DMS153 (cell line): ENCODE data around the gene ZNRF1.
A peak's percentile ranks its signal among the peaks of the same experiment; 100 is the strongest.

ENCODE experiments used
- DNase-seq: peaks from one replicate; lab custom pipeline; 2025; lab: John Stamatoyannopoulos, UW

Gene ZNRF1

GRCh38 chr16:75099738-75100602 is 101.1 kb downstream of the ZNRF1 start:
- no peak for DNase-seq

DNA sequence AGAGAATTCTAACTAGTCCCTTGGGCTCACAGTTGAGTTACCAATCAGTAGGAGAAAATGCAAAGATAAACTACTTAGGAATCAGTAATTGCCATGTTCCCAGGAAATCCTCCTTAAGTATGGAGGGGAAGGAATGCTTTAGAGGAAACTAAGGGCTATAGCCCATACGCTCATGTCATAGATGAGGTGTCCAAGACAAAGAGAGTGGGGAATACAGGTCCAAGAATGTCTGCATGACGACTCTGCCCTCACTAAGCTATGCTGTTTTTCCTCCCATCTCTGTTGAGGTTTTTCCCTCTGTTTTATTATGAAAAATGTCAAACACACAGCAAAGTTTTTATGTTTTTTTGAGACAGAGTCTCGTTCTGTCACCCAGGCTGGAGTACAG is 101.8 kb downstream of the ZNRF1 start:
- no peak for DNase-seq

DNA sequence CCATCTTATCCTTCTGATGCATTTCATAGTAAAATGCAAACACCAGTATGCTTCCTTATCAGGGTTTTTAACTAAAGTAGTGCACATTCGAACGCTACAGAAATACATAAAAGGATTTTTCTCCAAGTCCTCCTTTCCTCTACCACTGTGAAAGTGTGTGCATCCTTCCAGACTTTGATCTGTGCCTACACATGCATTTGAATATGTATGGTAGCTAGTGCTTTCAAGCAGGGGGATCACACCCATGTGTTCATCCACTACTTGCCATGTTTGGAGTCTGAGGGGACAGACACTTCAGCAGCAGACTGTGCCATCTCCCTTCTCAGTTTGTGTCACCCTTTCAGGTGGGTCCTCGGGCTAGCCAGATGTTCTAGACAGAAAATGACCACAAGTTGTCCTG is 102.8 kb downstream of the ZNRF1 start:
- no peak for DNase-seq

GRCh38 chr16:75102595-75102994 is 103.8 kb downstream of the ZNRF1 start:
- DNase-seq: no peak

DNA sequence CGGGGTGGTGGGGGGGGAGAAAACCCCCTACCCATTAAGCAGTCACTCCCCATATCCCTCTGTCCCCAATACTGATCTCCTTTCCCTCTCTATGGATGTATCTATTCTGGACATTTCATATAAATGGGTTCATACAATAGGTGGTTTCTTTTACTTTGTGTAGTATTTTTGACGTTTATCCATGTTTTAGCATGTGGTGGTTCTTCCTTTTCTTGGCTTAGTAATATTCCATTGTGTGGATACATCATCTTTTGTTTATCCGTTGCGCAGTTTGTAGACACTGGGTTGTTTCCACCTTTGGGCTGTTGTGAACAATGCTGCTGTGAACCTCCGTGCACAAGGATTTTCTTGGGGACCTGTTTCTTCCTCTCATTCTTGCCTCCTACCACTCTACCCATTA is 105.2 kb downstream of the ZNRF1 start:
- no peak for DNase-seq

- DNase-seq: no peak
These were observed 106.0 kb downstream of the ZNRF1 start for GRCh38 chr16:75104836-75105235.

- DNase-seq: no peak
These were observed 106.7 kb downstream of the ZNRF1 start for GRCh38 chr16:75105306-75106061.

- no peak for DNase-seq
These were observed 107.8 kb downstream of the ZNRF1 start for GRCh38 chr16:75106351-75107274.

DNA sequence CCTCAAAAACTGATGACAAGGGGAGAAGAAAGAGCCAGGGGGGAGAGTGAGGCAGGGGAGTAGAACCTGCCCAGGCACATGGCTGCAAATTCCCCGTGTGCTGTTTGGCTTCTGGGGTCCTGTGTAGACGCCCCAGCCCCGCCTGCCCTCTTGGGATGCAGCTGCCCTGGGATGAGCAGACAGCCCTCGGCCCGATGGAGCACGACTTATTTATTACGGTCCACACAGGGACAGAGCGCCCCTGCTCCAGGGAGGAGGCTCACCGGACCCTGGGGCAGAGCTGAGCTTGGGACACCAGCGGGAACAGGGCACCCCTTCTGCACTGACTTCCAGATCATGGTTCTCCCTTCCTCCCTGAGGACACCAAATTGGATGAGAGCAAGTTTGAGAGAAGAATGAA is 108.7 kb downstream of the ZNRF1 start:
- no peak for DNase-seq

DNA sequence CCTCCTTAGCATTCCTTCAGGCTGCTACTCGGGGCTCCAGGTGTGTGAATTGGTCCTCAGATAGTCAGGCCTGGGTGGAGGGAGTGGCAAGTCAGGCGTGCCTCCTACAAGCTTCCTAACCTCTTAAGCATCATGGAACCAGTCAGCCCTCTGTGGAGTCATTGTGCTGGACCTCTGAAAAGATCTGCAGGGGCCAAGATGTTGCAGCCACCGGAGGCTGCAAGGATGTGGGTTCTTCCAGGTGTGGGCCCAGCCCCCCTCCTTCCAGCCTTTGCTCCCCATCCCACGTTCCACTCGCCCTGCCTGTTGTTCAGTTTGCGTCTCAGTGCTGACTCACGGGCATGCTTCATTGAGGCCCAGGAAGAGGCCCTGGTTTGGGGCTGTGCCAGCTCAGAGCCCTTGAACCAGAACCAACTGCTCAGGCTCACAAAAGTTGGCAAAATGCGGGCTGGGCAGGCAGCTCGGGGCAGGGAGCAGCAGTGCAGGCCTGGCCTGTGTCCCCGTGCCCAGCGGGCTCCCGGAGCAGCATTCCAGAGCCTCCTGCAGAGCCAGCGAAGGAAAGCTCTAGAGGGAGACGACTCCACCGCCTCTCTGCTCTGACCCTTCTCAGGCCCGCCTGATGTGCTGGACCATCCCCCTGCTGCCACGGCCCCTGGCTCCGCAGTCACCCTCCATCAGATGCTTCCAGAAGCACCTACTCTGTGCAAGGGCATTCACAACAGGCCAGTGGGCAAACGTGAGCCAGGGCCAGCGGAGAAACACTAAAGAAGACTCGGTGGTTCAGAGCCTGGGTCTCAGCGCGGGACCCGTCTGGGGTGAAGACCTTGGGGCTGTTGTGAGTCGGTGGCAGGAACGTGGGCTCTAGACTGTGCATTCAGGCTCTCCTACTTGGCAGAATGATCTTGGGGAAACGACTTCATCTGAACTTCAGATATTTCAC is 110.2 kb downstream of the ZNRF1 start:
- peak; percentile 71 for DNase-seq

- DNase-seq: peak; percentile 69
These were observed 111.0 kb downstream of the ZNRF1 start for GRCh38 chr16:75109732-75110243.

- peak; percentile 78 for DNase-seq
These were observed 112.1 kb downstream of the ZNRF1 start for GRCh38 chr16:75110637-75111513.

DNA sequence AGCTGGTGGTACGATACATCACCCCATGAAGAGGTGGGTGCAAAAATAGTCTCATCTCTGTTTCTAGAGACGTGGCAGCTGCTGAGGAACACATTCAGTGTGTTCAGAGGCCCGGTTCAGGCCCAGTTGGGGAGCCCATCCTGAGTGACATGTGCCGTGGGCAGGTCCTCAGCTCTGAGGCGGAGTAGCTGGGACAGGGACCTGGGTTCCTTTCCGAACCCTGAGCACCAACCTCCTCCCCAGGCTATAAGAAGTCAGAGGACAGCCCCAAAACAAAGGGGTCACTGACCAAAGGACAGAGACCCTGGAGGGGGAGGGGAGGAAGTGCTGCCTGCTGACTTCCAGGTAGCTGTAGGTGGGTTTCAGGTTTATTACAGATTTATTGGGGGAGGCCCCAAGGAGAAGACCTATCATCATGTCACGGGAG is 112.7 kb downstream of the ZNRF1 start:
- no peak for DNase-seq

DNA sequence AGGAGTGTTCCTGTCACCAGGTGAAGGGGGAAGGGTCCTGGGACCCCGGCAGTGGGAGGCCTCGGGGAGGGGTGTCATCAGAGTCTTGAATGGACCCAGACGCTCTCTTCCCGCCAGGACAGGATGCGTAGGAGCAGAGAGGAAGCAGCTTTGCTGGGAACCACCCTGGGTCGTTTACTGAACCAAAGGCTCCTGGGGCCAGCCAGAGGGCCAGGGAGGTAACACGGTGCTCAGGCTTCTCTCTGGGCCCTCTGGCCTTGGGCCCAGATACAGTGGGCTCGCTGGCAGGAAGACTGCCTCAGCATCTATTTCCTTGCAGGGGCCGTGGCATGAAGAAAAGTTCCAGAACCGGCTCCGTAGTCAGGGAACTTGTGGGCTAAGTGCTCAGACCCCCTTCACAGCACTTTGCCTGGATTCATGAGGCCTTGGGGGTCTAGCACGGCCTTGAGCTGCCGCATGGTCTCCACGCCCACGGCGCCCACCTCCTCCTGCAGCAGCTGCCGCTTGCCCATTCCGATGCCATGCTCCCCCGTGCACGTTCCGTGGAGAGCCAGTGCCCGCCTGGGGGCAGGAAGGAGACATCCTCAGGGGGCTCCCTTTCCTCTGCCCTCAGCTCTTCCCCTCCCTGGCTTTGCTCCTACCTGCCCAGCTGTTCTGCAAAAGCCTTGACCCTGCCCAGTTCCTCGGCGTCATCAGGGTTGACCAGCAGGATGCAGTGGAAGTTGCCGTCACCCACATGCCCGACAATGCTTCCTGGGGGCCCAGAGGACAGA is 113.3 kb downstream of the ZNRF1 start:
- DNase-seq: no peak

DNA sequence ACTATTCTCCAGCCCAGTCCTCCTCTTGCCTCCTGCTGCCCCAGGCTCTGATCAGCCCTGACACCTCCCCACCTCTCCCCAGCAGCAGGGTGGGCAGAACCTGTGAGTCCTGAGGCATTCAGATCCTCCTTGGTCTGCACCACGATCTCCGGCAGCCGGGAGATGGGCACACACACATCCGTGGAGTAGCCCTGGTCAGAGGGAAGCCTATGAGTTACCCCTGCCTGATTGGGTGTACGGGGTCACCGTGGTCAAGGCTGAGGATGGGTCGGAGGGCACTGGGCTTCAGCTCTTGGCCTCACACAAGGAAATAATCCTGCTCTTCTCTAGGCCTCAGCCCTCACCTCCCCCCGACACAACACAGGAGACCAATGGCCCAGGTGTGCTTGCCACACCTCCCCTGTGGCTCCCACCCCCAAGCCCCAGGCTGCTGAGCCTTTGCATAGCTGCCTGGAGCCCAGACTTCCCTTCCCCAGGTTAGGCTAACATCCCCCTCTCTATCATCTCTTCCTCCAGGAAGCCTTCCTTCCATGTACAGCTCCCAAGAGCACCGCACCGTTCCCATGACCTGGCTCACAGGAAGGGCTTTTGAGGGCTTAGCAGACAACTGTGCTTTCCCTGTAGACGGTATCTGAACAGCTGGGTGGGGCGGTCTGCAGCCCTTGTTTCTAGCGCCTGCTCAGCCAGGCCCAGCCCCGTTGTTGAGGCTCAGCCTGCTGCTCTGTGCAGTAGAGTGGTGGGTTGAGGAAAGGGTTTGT is 114.1 kb downstream of the ZNRF1 start:
- no peak for DNase-seq

GRCh38 chr16:75113541-75114121 is 114.8 kb downstream of the ZNRF1 start:
- no peak for DNase-seq

- no peak for DNase-seq
These were observed 115.5 kb downstream of the ZNRF1 start for GRCh38 chr16:75114179-75114945.
